ENCODE data around the gene HMGB2. TPM values are rescaled to one million over a fixed set of nuclear protein-coding genes. Genes with fewer than 3 reads are reported as not detected.
A peak's percentile ranks its signal among the peaks of the same experiment; 100 is the strongest.

Gene HMGB2
- total RNA-seq, 1 donor from 2014 or later, result 145 TPM

DNA sequence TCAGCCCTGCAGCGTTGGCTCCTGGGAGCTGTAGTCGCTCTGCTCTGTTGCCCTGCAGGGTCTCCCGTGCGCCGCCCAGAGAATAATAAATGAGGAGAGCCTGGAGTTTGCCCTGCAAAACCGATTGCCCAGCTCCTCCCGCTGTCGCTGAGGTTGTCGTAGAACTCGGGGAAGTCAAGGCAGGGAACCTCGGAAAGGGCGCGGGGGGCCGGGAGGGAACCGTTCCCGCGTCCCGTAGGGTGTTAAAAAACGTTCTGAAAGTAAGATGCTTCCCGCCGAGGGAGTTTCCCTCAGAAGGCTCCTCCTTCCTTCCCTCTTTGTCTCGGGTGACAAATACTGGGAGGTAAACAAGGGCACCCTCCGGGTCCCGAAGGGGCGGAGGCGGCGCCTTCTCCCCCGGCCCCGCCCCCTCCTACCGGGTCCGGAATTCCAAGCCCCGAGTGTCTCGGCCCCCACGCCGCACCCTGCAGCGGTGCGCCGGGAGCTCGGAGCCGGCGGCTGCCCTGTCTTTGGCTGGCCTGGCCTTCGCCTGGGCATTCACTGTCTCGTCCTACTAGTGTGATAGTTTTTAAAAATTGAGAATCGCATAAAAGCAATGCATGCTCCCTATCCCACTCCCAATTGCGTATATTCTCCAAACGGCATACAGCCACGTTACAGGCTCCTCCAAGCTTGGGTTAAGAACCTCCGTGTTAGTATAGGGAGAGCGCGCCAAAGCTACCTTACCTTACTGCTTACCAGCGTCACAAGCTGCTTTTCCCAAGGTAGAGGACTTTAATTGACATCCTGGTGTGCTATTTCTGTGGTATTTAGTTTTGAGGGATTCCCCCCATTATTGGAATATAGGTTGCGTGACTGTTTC lies 964 bp upstream of the HMGB2 start:
- Mint-ChIP-seq H3K4me1 (ENCODE audit: low read depth) (peaks cover 26% of the 10 kb centered on the region), H3K27ac (peak overlapping the region; percentile 100), H3K27me3 (no peaks in the 10 kb centered on the region), H3K4me3 (ENCODE audit: low read depth) (peak overlapping the region; percentile 99), H3K9me3 (ENCODE audit: low read depth) (no peaks in the 10 kb centered on the region), H3K36me3 (ENCODE audit: insufficient read depth) (peaks cover 9% of the 10 kb centered on the region)
- peak; percentile 76 for DNase-seq (ENCODE audit: low spot score, unreplicated experiment)
- TF ChIP-seq, protein P1, sequence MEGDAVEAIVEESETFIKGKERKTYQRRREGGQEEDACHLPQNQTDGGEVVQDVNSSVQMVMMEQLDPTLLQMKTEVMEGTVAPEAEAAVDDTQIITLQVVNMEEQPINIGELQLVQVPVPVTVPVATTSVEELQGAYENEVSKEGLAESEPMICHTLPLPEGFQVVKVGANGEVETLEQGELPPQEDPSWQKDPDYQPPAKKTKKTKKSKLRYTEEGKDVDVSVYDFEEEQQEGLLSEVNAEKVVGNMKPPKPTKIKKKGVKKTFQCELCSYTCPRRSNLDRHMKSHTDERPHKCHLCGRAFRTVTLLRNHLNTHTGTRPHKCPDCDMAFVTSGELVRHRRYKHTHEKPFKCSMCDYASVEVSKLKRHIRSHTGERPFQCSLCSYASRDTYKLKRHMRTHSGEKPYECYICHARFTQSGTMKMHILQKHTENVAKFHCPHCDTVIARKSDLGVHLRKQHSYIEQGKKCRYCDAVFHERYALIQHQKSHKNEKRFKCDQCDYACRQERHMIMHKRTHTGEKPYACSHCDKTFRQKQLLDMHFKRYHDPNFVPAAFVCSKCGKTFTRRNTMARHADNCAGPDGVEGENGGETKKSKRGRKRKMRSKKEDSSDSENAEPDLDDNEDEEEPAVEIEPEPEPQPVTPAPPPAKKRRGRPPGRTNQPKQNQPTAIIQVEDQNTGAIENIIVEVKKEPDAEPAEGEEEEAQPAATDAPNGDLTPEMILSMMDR (IDR thresholded peaks at IDR 0.05; ENCODE audit: unreplicated experiment), result no peak

DNA sequence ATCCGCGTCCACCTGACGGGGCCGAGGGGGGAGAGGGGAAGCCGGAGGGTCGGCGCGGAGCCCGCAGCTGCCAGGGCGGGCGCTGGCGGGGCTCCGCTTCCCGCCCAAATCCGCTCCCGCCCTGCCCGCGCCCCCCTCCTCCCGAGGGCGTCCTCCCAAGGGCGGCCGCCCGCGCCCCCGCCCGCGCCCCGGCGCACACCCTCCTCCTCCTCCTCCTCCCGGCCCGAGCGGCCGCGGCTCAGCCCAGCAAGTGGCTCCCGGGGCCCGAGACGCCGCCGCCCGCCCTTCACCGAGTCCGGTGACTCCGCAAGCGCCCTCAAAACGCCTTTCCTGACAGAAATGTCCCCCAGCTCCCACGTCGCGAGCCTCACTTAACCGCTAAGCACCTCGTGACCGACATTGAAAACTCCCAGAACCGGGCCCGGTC lies 487 bp downstream of the HMGB2 start:
- H3K27me3 Mint-ChIP-seq, result no peaks in the 10 kb centered on the region
- peak overlapping the region; percentile 100 for H3K27ac Mint-ChIP-seq
- peak; percentile 38 for DNase-seq (ENCODE audit: low spot score, unreplicated experiment)
- TF ChIP-seq, protein P1 (IDR thresholded peaks at IDR 0.05; ENCODE audit: unreplicated experiment), result no peak
- peaks cover 26% of the 10 kb centered on the region for H3K4me1 Mint-ChIP-seq (ENCODE audit: low read depth)
- H3K9me3 Mint-ChIP-seq (ENCODE audit: low read depth), result no peaks in the 10 kb centered on the region
- peaks cover 10% of the 10 kb centered on the region for H3K36me3 Mint-ChIP-seq (ENCODE audit: insufficient read depth)
- peak overlapping the region; percentile 99 for H3K4me3 Mint-ChIP-seq (ENCODE audit: low read depth)

DNA sequence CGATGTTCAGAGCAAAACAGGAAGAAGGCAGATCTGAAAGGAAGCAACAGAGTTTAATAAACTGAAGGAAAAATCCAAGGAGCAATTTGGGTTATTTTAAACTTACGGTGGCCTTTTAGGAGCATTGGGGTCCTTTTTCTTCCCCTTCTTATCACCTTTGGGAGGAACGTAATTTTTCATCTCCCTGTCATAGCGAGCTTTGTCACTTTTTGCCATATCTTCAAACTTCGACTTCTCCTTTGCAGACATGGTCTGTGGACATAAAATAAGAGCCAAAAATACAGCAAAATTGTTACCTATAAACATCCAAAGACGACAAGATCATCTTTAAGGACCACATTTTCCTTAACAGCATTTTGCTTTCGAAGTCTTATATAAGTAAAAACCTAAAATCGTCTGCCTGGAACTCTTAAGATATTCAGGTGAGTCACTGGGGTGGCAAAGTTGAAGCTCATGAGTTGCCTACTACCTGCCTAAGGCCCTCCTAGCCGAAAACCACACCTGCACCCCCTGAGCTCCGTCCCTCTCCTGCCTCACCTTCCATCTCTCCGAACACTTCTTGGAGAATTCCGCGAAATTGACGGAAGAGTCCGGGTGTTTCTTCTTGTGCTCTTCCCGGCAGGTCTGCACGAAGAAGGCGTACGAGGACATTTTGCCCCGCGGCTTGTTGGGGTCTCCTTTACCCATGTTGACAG lies 1.0 kb downstream of the HMGB2 start:
- H3K4me3 Mint-ChIP-seq (ENCODE audit: low read depth), result peak overlapping the region; percentile 95
- H3K27ac Mint-ChIP-seq, result peak overlapping the region; percentile 92
- TF ChIP-seq, protein P1 (IDR thresholded peaks at IDR 0.05; ENCODE audit: unreplicated experiment), result no peak
- no peaks in the 10 kb centered on the region for H3K9me3 Mint-ChIP-seq (ENCODE audit: low read depth)
- peaks cover 10% of the 10 kb centered on the region for H3K36me3 Mint-ChIP-seq (ENCODE audit: insufficient read depth)
- peaks cover 26% of the 10 kb centered on the region for H3K4me1 Mint-ChIP-seq (ENCODE audit: low read depth)
- DNase-seq (ENCODE audit: low spot score, unreplicated experiment), result no peak
- H3K27me3 Mint-ChIP-seq, result no peaks in the 10 kb centered on the region

DNA sequence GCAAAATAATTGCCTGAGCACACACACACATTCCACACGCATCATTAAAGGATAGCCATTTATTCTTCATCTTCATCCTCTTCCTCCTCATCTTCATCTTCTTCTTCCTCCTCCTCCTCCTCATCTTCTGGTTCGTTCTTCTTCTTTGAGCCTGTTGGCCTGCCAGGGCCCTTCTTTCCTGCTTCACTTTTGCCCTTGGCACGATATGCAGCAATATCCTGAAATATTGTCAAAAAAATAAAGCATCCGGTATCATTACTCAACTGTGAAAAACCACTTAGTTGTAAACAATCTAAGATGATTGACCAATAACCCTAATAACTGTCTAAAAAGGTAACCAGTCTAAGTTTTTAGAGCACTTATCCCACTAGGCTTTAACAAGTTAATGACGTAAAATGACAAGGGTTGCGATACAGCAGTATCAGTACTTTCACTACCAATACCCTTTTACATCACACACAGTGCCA lies 2.1 kb downstream of the HMGB2 start:
- peak overlapping the region; percentile 95 for H3K4me3 Mint-ChIP-seq (ENCODE audit: low read depth)
- no peak for DNase-seq (ENCODE audit: low spot score, unreplicated experiment)
- peaks cover 26% of the 10 kb centered on the region for H3K4me1 Mint-ChIP-seq (ENCODE audit: low read depth)
- no peaks in the 10 kb centered on the region for H3K9me3 Mint-ChIP-seq (ENCODE audit: low read depth)
- H3K27ac Mint-ChIP-seq, result no peak overlapping the region
- H3K27me3 Mint-ChIP-seq, result no peaks in the 10 kb centered on the region
- TF ChIP-seq, protein P1 (IDR thresholded peaks at IDR 0.05; ENCODE audit: unreplicated experiment), result no peak
- peaks cover 11% of the 10 kb centered on the region for H3K36me3 Mint-ChIP-seq (ENCODE audit: insufficient read depth)

DNA sequence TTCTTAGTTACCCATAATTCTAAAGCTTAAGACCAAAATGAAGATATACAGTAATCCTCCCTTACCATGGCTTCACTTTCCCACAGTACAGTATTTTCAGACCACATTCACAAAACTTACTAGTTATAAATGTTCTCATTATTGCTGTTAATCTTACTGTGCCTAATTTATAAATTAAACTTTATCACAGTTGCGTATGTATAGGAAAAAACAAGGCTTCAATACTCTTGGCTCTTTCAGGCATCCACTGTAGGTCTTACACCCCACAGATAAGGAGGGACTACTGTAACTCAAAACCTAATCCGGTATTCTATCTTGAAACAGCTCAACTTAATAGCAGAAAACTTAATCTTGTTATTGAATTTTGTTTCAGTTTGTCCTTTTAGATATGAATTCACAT lies 3.6 kb downstream of the HMGB2 start:
- peaks cover 20% of the 10 kb centered on the region for H3K4me1 Mint-ChIP-seq (ENCODE audit: low read depth)
- H3K4me3 Mint-ChIP-seq (ENCODE audit: low read depth), result no peak overlapping the region
- H3K27me3 Mint-ChIP-seq, result no peaks in the 10 kb centered on the region
- TF ChIP-seq, protein P1 (IDR thresholded peaks at IDR 0.05; ENCODE audit: unreplicated experiment), result no peak
- H3K36me3 Mint-ChIP-seq (ENCODE audit: insufficient read depth), result peaks cover 12% of the 10 kb centered on the region
- no peak for DNase-seq (ENCODE audit: low spot score, unreplicated experiment)
- no peaks in the 10 kb centered on the region for H3K9me3 Mint-ChIP-seq (ENCODE audit: low read depth)
- H3K27ac Mint-ChIP-seq, result no peak overlapping the region
